HepG2 (cell line): ENCODE data around the gene SEMA3E. TPM values are rescaled to one million over a fixed set of nuclear protein-coding genes. Genes with fewer than 3 reads are reported as not detected.

ENCODE experiments used
- ATAC-seq: fragments of 200-7000 bp; cut with Tn5 transposase; 3 replicates; pipeline ENCODE4 v1.9.1; 2020; ENCODE audit warnings: mild to moderate bottlenecking, moderate library complexity
- BruUV-seq: library from RNA; stranded (reverse); fragments of 400-500 nt; replicated peaks from 2 replicates; lab custom pipeline; 2021; lab: Mats Ljungman, UMichigan
- CTCF ChIA-PET: fragments of 300-600 bp; formaldehyde crosslinking; extraction: SDS; loops from one replicate; lab custom pipeline; 2021; ENCODE audit warnings: low total read pairs, inconsistent platforms, low intra/inter-chr PET ratio; lab: Yijun Ruan, JAX
- POLR2A ChIA-PET: fragments of 350-600 bp; sonication (Branson Sonifier 250); formaldehyde crosslinking; loops from one replicate; lab custom pipeline; 2020; ENCODE audit warnings: antibody characterized with exemption, inconsistent platforms; lab: Yijun Ruan, JAX
- DNase-seq: peaks from one replicate; pipeline ENCODE4 v3.0.0-alpha.2; 2015; ENCODE audit warnings: low spot score
- FAIRE-seq: peaks from 3 replicates; lab custom pipeline; 2011; peaks lifted over from hg19 to GRCh38; lab: Jason Lieb, UNC
- H2AFZ ChIP-seq: one replicate; pipeline ENCODE4 v1.6.1; 2011; ENCODE audit warnings: low read length, inconsistent platforms
- H3K27ac ChIP-seq: fragments of 300-600 bp; 3 replicates; pipeline ENCODE4 v1.8.0; 2011; ENCODE audit warnings: mixed run types, mild to moderate bottlenecking, mixed read lengths, low read length, inconsistent platforms; ENCODE audit not compliant: insufficient read depth; ENCODE audit errors: extremely low read length
- H3K27me3 ChIP-seq, 2 experiments: fragments of 200-600 bp in 1 of 2; 2 replicates in 1 of 2; 3 replicates in 1 of 2; pipeline versions ENCODE4 v1.6.0 to v1.8.0; 2011; ENCODE audit warnings: low read length in 2 of 2, mild to moderate bottlenecking in 2 of 2, moderate library complexity in 2 of 2, inconsistent platforms in 1 of 2; ENCODE audit not compliant: insufficient read depth in 2 of 2, control insufficient read depth in 1 of 2
- H3K36me3 ChIP-seq, 2 experiments: fragments of 200-600 bp in 1 of 2; replicated peaks in 1 of 2; 2 replicates in 1 of 2; 3 replicates in 1 of 2; pipeline versions ENCODE4 v1.5.1 to v1.8.0; 2011; ENCODE audit warnings: low read length in 2 of 2, inconsistent platforms in 1 of 2; ENCODE audit not compliant: insufficient read depth in 2 of 2, control insufficient read depth in 1 of 2
- H3K4me1 ChIP-seq: 2 replicates; pipeline ENCODE4 v1.5.1; 2012; ENCODE audit warnings: low read length, inconsistent platforms; ENCODE audit not compliant: insufficient read depth
- H3K4me2 ChIP-seq: 2 replicates; pipeline ENCODE4 v1.6.0; 2011; ENCODE audit warnings: low read depth, low read length, inconsistent platforms
- H3K4me3 ChIP-seq, 3 experiments: fragments of 200-600 bp in 1 of 3; sonication (generic), shearing (Covaris generic) in 1 of 3; replicated peaks in 1 of 3; 2 replicates each; pipeline ENCODE4 v1.5.1; 2011 to 2016; ENCODE audit warnings: low read length in 3 of 3, inconsistent platforms in 2 of 3, low read depth in 2 of 3, mild to moderate bottlenecking in 2 of 3, control low read depth in 1 of 3, mixed read lengths in 1 of 3; ENCODE audit not compliant: insufficient read depth in 1 of 3
- H3K79me2 ChIP-seq: one replicate; pipeline ENCODE4 v1.6.1; 2011; ENCODE audit warnings: low read length, inconsistent platforms; ENCODE audit not compliant: insufficient read depth
- H3K9ac ChIP-seq: 2 replicates; pipeline ENCODE4 v1.6.0; 2011; ENCODE audit warnings: mild to moderate bottlenecking, low read depth, low read length, inconsistent platforms; ENCODE audit not compliant: insufficient read depth
- H3K9me3 ChIP-seq: 2 replicates; pipeline ENCODE4 v1.5.1; 2012; ENCODE audit warnings: mild to moderate bottlenecking, low read length
- H4K20me1 ChIP-seq: 2 replicates; pipeline ENCODE4 v1.6.0; 2011; ENCODE audit warnings: inconsistent platforms, mild to moderate bottlenecking, low read length, moderate library complexity; ENCODE audit not compliant: insufficient read depth
- FOXP4 ChIP-seq: sonication (generic); formaldehyde crosslinking; IDR thresholded peaks from 2 replicates; pipeline ENCODE4 v1.4.0; 2020; ENCODE audit warnings: missing genetic modification reagents
- KMT2B ChIP-seq: IDR thresholded peaks from 2 replicates; pipeline ENCODE4 v1.6.1; 2016; ENCODE audit warnings: missing genetic modification reagents, missing compliant biosample characterization
- MTF2 ChIP-seq: sonication (generic); formaldehyde crosslinking; IDR thresholded peaks from 2 replicates; pipeline ENCODE4 v1.5.0; 2020; ENCODE audit warnings: missing genetic modification reagents, borderline replicate concordance
- NKX3-1 ChIP-seq: sonication (generic); formaldehyde crosslinking; IDR thresholded peaks from 2 replicates; pipeline ENCODE4 v1.5.0; 2020; ENCODE audit warnings: missing genetic modification reagents
- ZBTB7A ChIP-seq: sonication (generic); formaldehyde crosslinking; IDR thresholded peaks from 2 replicates; pipeline ENCODE4 v1.8.0; 2022; ENCODE audit warnings: mild to moderate bottlenecking, missing genetic modification reagents
- ZNF331 ChIP-seq: sonication (generic); formaldehyde crosslinking; IDR thresholded peaks from 2 replicates; pipeline ENCODE4 v1.4.0; 2020; ENCODE audit warnings: missing genetic modification reagents
- ZNF33A ChIP-seq: sonication (generic); formaldehyde crosslinking; IDR thresholded peaks from 2 replicates; pipeline ENCODE4 v1.5.1; 2020; ENCODE audit warnings: missing genetic modification reagents, mild to moderate bottlenecking, moderate library complexity, borderline replicate concordance
- ZNF552 ChIP-seq: sonication (generic); formaldehyde crosslinking; IDR thresholded peaks from 2 replicates; pipeline ENCODE4 v1.9.0; 2022; ENCODE audit warnings: missing genetic modification reagents, mild to moderate bottlenecking, borderline replicate concordance
- ZNF607 ChIP-seq: sonication (generic); formaldehyde crosslinking; IDR thresholded peaks from 2 replicates; pipeline ENCODE4 v1.5.1; 2020; ENCODE audit warnings: missing genetic modification reagents, mild to moderate bottlenecking, borderline replicate concordance
- ZNF737 ChIP-seq: sonication (generic); formaldehyde crosslinking; IDR thresholded peaks from 2 replicates; pipeline ENCODE4 v1.5.0; 2020; ENCODE audit warnings: missing genetic modification reagents, mild to moderate bottlenecking, borderline replicate concordance
- in situ Hi-C: cut with HindIII; loops from 2 replicates; pipeline ENCODE4 v1.10.0; 2017; ENCODE audit warnings: low pct_unique_long_range_greater_than_20kb; ENCODE audit not compliant: extremely low pct_ligation_motif_present
- intact Hi-C: fragments of 100-400 bp; cut with micrococcal nuclease; formaldehyde crosslinking; loops from one replicate; pipeline ENCODE4 v1.10.0; 2022; ENCODE audit not compliant: unreplicated experiment
- polyA plus RNA-seq, 8 experiments: library from polyadenylated mRNA; depleted of rRNA in 3 of 8; stranded (reverse) in 7 of 8; unstranded in 1 of 8; fragments of >200 nt; fragmentation: Illumina TruSeq in 4 of 8; extraction: Trizol in 4 of 8; gene quantifications; 2 replicates each; pipeline versions ENCODE4 v1.2.1 to v1.2.3, GENCODE V29; 2011 to 2016; ENCODE audit warnings: low read depth in 4 of 8, missing spikeins in 1 of 8, mixed read lengths in 1 of 8; ENCODE audit not compliant: insufficient read depth in 1 of 8
- total RNA-seq, 5 experiments: library from RNA; depleted of rRNA; stranded (reverse); fragments of >200 nt; fragmentation: Illumina TruSeq; extraction: Trizol; gene quantifications; 2 replicates each; pipeline ENCODE4 v1.2.3, GENCODE V29; 2016; ENCODE audit warnings: low read depth in 1 of 5

SEMA3E gene
- total and polyA plus RNA-seq, 2 of the 13 experiments (the other 11 are each of a cell fraction or from before 2014, with no cell fraction given), result not detected

- POLR2A ChIA-PET, result no interaction called here
- FAIRE-seq (no peak), DNase-seq (no peak), ATAC-seq (no peak)
- Histone ChIP-seq H3K4me2 (no peak overlapping the region), H3K27ac (no peak overlapping the region), H3K79me2 (no peaks in the 10 kb centered on the region), H3K27me3 (no peaks in the 10 kb centered on the region), H3K4me3 (no peak overlapping the region), H4K20me1 (no peaks in the 10 kb centered on the region), H3K36me3 (no peaks in the 10 kb centered on the region), H3K4me1 (no peaks in the 10 kb centered on the region), H3K9ac (no peak overlapping the region), H2AFZ (no peak overlapping the region), H3K9me3 (no peaks in the 10 kb centered on the region)
- no peak for TF ChIP-seq MTF2 (CRISPR knock-in tag)
- TF ChIP-seq NKX3-1, result no peak
- no peak for TF ChIP-seq ZNF607 (CRISPR knock-in tag)
- no peak for TF ChIP-seq ZNF737 (CRISPR knock-in tag)
- no peak for TF ChIP-seq ZNF331 (CRISPR knock-in tag)
- no peak for TF ChIP-seq FOXP4 (CRISPR knock-in tag)
- TF ChIP-seq ZBTB7A (CRISPR knock-in tag), result no peak
- no peak for TF ChIP-seq ZNF552 (CRISPR knock-in tag)
- no peak for TF ChIP-seq KMT2B (CRISPR knock-in tag)
- TF ChIP-seq ZNF33A (CRISPR knock-in tag), result no peak
- in situ Hi-C loops, result no loop called here
- intact Hi-C loops, result no loop called here
- CTCF ChIA-PET, result no interaction called here
- no TSS peak for BruUV-seq
Observed at GRCh38 chr7:83613232-83613631, 35.7 kb downstream of the SEMA3E start.
